Non-pigmented ciliary epithelial cell (primary cell): ENCODE data around the gene FRAS1.
"Not testable (repeated sequence)": the region's sequence is repeated elsewhere in the genome, so short reads cannot be mapped to it uniquely, and the experiment has no call there.

ENCODE experiments used
- DNase-seq: peaks from one replicate; pipeline ENCODE4 v3.0.0-alpha.2; 2010; ENCODE audit warnings: low read depth

The FRAS1 gene

GRCh38 chr4:78057135-78057599 lies at the start of gene FRAS1:
Gene FRAS1 (plus strand): TSS chr4:78057323. CDS start chr4:78058010, 687 bp downstream.
- DNase-seq = no peak

DNA sequence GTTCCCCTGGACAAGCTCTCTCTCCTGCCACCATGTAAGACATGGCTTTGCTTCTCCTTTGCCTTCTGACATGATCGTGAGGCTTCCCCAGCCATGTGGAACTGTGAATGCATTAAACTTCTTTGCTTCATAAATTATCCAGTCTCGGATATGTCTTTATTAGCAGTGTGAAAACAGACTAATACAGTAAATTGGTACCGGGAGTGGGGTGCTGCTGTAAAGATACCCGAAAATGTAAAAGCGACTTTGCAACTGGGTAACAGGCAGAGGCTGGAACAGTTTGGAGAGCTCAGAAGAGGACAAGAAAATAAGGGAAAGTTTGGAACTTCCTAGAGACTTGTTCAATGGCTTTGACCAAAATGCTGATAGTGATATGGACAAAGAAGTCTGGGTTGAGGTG lies 46.1 kb upstream of the FRAS1 start:
- DNase-seq = not testable (repeated sequence)

GRCh38 chr4:78014889-78015886 lies 41.9 kb upstream of the FRAS1 start:
- DNase-seq = no peak

GRCh38 chr4:78018271-78019049 lies 38.7 kb upstream of the FRAS1 start:
- no peak for DNase-seq

DNA sequence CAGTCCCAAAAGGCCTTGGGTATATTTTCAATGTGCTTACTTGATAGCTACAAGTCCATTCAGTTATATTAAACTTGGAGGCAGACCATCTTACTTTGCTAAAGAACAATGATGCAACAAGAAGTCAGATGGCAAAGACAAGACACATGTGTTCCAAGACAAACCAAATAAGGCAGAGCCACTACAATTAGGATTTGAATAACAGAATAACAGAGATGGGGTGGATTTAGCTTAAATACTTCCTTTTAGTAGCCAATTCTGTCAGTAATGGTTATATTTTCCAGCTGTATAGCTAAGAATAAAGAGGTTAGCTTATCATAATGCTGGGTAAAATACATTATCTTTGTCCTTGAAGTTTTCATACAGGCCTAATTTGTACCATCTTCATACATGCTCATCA lies 37.7 kb upstream of the FRAS1 start:
- DNase-seq = no peak

- DNase-seq = no peak
Observed at GRCh38 chr4:78020677-78021076, 36.4 kb upstream of the FRAS1 start.

- DNase-seq = no peak
Observed at GRCh38 chr4:78022517-78022916, 34.6 kb upstream of the FRAS1 start.

- no peak for DNase-seq
Observed at GRCh38 chr4:78024085-78024484, 33.0 kb upstream of the FRAS1 start.

DNA sequence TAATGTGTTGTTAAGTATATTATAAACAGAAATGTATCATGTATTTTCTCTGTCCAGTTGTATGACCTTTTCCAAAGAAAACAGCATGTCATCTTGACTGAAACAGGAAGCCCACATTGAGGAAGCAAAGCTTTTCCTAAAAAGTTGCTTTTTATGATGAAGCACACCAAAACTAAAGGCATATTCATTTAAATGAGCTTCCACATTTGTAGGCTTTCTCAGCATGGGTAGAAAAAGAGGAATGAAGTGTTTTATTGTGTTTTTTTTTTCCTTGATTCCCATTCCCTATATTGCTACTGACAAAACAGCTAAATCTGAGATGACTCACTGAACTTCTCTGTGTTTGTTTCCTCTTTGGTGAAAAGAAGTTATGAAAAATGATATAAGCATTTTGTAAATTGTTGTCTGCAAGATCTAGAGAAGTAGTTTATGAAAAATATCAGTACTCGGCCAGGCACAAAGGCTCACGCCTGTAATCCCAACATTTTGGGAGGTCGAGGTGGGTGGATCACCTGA lies 32.5 kb upstream of the FRAS1 start:
- no peak for DNase-seq

DNA sequence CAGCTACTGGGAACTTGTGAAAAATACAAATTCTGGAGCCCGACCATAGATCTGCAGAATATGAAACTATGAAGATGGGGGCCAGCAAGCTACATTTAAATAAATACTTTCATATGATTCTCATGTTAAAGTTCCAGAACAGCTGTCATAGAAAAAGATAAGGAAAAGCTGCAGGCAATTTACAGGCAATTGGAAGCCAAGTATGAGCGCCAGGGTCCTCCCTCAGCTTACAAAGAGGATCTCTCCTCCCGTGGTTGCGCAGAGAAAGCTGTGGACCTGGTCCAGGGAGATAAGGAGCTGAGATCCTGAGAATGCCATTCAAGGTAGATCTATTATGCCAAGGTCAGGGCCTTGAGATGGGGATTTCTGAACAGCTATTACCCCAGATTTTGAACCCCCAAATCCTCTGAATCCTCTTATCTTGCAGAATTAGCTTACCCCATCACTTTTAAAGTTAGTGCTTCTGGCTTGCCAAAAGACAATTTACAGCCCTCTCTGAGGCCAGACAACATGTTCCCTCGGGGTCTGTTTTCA lies 25.6 kb upstream of the FRAS1 start:
- no peak for DNase-seq

GRCh38 chr4:78032446-78032845 lies 24.7 kb upstream of the FRAS1 start:
- DNase-seq = no peak

DNA sequence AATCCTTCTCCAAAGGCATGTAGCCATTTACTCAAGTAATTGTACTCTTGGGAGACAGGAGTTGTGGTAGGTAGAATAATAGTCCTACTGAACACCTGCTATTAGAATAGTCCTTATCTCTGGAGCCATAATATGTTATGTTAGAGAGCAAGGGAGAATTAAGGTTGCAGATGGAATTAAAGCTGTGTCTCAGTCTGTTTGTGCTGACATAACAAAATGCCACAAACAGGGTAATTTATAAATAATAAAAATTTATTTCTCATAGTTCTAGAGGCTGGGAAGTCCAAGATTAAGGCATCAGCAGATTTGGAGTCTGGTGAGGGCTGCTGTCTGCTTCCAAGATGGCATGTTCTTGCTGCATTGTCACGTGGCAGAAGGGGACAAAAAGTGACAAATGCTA lies 24.2 kb upstream of the FRAS1 start:
- DNase-seq = no peak

GRCh38 chr4:78033861-78034260 lies 23.3 kb upstream of the FRAS1 start:
- DNase-seq = no peak

DNA sequence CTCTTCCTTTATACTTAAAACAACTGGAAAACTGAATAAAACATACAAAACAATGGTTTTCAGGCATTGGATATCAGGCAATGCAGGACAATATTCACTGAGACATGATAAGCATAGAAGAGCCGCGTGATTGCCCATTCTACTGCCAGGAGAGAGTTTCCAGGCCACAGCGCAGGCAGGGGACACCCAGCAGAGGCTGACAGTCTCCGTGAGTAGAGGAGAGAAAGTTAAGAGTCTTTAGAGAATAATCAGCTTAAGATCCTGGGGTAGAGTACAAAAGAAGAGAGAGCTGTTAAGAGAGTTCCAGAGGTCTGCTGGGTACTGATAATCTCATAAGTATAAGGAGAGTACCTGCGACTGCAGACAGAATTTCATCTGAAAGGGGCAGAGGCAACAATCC lies 18.4 kb upstream of the FRAS1 start:
- no peak for DNase-seq

- DNase-seq = no peak
Observed at GRCh38 chr4:78039678-78040077, 17.4 kb upstream of the FRAS1 start.

GRCh38 chr4:78040431-78040830 lies 16.7 kb upstream of the FRAS1 start:
- no peak for DNase-seq

GRCh38 chr4:78047366-78047765 lies 9.8 kb upstream of the FRAS1 start:
- no peak for DNase-seq

DNA sequence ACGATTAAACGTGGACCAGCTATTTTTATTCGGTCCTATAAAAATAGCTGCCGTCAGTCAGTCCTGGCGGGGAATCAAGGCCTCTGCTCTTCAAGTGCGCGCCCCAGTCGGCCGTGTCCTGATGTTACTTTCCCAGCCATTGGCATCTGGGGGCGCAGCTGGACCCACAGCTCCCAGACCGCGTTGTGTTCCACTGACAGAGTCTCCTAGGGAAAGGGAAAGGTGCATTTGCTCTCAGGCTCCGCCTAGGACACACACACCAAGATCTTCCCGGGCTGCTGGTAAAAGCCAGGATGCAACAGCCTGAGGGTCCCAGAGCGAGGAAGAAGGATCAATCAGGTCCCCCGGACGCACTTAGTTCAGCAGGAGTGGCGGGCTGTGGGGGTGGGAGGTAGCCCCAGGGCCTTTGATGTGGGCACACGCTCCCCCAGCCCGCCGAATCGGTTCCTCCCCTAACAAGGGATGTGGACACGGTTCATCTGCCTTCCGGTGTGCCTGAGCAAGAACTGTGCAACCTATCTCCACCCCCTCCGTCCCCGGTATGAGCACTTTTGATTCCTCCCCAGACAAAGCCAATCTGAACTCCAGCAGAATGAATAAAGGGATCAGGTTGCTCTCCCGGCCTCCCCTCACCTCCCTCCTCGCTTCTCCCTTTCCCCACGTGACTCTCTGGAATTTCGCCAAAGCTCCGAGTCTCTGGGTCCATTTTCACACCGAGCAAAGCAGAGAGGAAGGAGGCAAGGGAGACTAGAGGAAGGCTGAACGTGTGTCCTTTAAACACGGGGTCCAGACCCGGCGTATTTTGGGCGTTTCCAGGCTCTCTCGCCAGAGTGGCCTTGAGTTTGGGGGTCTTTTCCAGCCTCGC lies 626 bp upstream of the FRAS1 start:
- peak; percentile 45 for DNase-seq

DNA sequence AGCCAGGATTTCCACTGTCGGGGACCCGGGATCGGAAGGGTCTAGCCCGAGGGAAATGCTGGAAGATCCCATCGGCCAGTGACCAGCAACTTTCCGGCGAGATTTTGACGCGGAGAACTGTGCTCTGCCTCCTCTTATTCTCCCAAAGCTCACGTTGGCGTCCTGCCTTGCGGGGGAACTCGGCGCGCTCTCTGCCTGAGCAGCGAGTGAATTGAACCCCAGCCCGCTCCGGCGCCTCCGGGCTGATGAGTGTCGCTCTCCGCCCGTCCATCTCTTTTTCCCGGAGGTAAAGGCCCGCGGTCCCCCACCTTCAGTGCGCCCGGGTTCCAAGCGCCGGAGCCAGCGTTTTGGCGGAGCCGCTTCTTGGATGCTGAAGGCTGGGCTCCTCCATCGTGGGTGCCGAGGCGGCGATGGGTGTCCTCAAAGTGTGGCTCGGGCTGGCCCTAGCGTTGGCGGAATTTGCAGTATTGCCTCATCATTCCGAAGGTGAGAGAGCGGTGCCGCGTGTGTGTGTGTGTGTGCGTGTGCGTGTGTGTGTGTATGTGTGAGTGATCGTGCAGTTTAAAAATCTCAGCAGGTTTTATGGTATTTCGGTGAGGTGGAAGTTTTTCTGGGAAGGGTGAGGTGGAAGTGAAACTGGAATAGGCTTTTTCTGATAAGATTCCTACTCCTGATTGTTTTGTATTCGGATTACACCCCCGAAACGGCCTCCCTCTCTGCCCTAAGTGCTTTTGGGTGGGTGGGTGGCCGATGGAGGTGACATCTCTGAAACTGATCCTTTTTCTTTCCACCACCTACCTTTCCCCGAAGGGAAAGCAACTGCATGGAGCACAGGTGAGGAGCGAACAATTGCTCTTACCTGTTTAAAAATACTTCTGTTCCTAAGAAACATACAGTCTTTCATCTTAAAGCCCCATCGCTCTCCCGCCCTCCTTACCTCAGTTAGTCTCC lies 752 bp downstream of the FRAS1 start:
- DNase-seq = no peak
